Liver (tissue), 3 donors: Measurements from ENCODE around the gene CDH4.

Experiments
- ATF3 ChIP-seq: IDR thresholded peaks from 2 replicates; pipeline ENCODE4 v1.6.1; 2016; ENCODE audit warnings: antibody characterized with exemption
- JUND ChIP-seq, 2 donors: IDR thresholded peaks; 2 replicates each; pipeline ENCODE4 v1.6.1; 2016; ENCODE audit warnings: antibody characterized with exemption in 2 of 2
- RAD21 ChIP-seq, 2 donors: IDR thresholded peaks; 2 replicates each; pipeline ENCODE4 v1.6.1; 2016; ENCODE audit warnings: antibody characterized with exemption in 2 of 2, mild to moderate bottlenecking in 2 of 2
- REST ChIP-seq: IDR thresholded peaks from 2 replicates; pipeline ENCODE4 v1.6.1; 2016; ENCODE audit warnings: antibody characterized with exemption, mild to moderate bottlenecking
- TAF1 ChIP-seq: conservative IDR thresholded peaks from 2 replicates; pipeline ENCODE4 v1.6.1; 2016; ENCODE audit warnings: antibody characterized with exemption, mild to moderate bottlenecking
- YY1 ChIP-seq: IDR thresholded peaks from 2 replicates; pipeline ENCODE4 v1.6.1; 2016; ENCODE audit warnings: antibody characterized with exemption, mild to moderate bottlenecking
- TF ChIP-seq, protein P1 (sequence below): fragments of 150-350 bp; IDR thresholded peaks from 2 replicates; pipeline ENCODE4 v1.5.1; 2017; ENCODE audit warnings: improper control_type of control experiment, low read depth, low read length; ENCODE audit not compliant: missing input control
- TF ChIP-seq, protein P2 (sequence below): IDR thresholded peaks from 2 replicates; pipeline ENCODE4 v1.6.1; 2016; ENCODE audit warnings: antibody characterized with exemption
- donor health status: healthy.
- donor health status: healthy.

GRCh38 chr20:61253264-61253639, 1.2 kb downstream of the CDH4 start:
- TF ChIP-seq, protein P1, sequence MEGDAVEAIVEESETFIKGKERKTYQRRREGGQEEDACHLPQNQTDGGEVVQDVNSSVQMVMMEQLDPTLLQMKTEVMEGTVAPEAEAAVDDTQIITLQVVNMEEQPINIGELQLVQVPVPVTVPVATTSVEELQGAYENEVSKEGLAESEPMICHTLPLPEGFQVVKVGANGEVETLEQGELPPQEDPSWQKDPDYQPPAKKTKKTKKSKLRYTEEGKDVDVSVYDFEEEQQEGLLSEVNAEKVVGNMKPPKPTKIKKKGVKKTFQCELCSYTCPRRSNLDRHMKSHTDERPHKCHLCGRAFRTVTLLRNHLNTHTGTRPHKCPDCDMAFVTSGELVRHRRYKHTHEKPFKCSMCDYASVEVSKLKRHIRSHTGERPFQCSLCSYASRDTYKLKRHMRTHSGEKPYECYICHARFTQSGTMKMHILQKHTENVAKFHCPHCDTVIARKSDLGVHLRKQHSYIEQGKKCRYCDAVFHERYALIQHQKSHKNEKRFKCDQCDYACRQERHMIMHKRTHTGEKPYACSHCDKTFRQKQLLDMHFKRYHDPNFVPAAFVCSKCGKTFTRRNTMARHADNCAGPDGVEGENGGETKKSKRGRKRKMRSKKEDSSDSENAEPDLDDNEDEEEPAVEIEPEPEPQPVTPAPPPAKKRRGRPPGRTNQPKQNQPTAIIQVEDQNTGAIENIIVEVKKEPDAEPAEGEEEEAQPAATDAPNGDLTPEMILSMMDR: no peak
- TF ChIP-seq RAD21 (IDR thresholded peaks at IDR 0.05) (no peak), YY1 (no peak), JUND (IDR thresholded peaks at IDR 0.05) (no peak), TAF1 (no peak), ATF3 (no peak), REST (no peak)
- TF ChIP-seq, protein P2, sequence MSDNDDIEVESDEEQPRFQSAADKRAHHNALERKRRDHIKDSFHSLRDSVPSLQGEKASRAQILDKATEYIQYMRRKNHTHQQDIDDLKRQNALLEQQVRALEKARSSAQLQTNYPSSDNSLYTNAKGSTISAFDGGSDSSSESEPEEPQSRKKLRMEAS: no peak
